HuH-7.5 (cell line): ENCODE data around the gene CACNB2.
"Not testable (repeated sequence)": the region's sequence is repeated elsewhere in the genome, so short reads cannot be mapped to it uniquely, and the experiment has no call there.

Experiments
- DNase-seq: peaks from one replicate; pipeline ENCODE4 v3.0.0; 2011; ENCODE audit warnings: low spot score

Gene CACNB2

GRCh38 chr10:18201877-18202276 lies 61.7 kb downstream of the CACNB2 start:
- no peak for DNase-seq

- no peak for DNase-seq
Observed at GRCh38 chr10:18202680-18203460, 62.6 kb downstream of the CACNB2 start.

- no peak for DNase-seq
Observed at GRCh38 chr10:18203471-18203870, 63.2 kb downstream of the CACNB2 start.

GRCh38 chr10:18204039-18204835 lies 64.0 kb downstream of the CACNB2 start:
- no peak for DNase-seq

GRCh38 chr10:18205098-18205834 lies 65.0 kb downstream of the CACNB2 start:
- no peak for DNase-seq

GRCh38 chr10:18208186-18208585 lies 68.0 kb downstream of the CACNB2 start:
- DNase-seq, result not testable (repeated sequence)

- no peak for DNase-seq
Observed at GRCh38 chr10:18209241-18209640, 69.0 kb downstream of the CACNB2 start.

GRCh38 chr10:18210711-18211110 lies 70.5 kb downstream of the CACNB2 start:
- DNase-seq, result no peak

- no peak for DNase-seq
Observed at GRCh38 chr10:18211862-18212261, 71.6 kb downstream of the CACNB2 start.

- DNase-seq, result no peak
Observed at GRCh38 chr10:18213271-18213670, 73.0 kb downstream of the CACNB2 start.

GRCh38 chr10:18214691-18215563 lies 74.7 kb downstream of the CACNB2 start:
- no peak for DNase-seq

- DNase-seq, result no peak
Observed at GRCh38 chr10:18216482-18216881, 76.3 kb downstream of the CACNB2 start.

GRCh38 chr10:18217577-18217976 lies 77.4 kb downstream of the CACNB2 start:
- no peak for DNase-seq

GRCh38 chr10:18219146-18219545 lies 78.9 kb downstream of the CACNB2 start:
- no peak for DNase-seq

GRCh38 chr10:18221123-18221522 lies 80.9 kb downstream of the CACNB2 start:
- no peak for DNase-seq

- no peak for DNase-seq
Observed at GRCh38 chr10:18221882-18222281, 81.7 kb downstream of the CACNB2 start.

- DNase-seq, result no peak
Observed at GRCh38 chr10:18222866-18223265, 82.6 kb downstream of the CACNB2 start.

- DNase-seq, result no peak
Observed at GRCh38 chr10:18223898-18224297, 83.7 kb downstream of the CACNB2 start.

- no peak for DNase-seq
Observed at GRCh38 chr10:18224626-18225445, 84.6 kb downstream of the CACNB2 start.

- no peak for DNase-seq
Observed at GRCh38 chr10:18226336-18226735, 86.1 kb downstream of the CACNB2 start.

GRCh38 chr10:18229826-18230225 lies 89.6 kb downstream of the CACNB2 start:
- DNase-seq, result no peak
